GM10266 (cell line): ENCODE results near the gene SSNA1.
A peak's percentile ranks its signal among the peaks of the same experiment; 100 is the strongest.

Experiments
- DNase-seq: peaks from one replicate; pipeline ENCODE4 v3.0.0; 2012; ENCODE audit errors: extremely low spot score
- CTCF ChIP-seq: IDR thresholded peaks from 2 replicates; pipeline ENCODE4 v1.5.1; 2012; ENCODE audit warnings: mild to moderate bottlenecking, low read depth; ENCODE audit not compliant: control insufficient read depth, insufficient read depth; ENCODE audit errors: missing control alignments

The SSNA1 gene

GRCh38 chr9:137167277-137167746 is 21.2 kb upstream of the SSNA1 start:
- DNase-seq: no peak
- TF ChIP-seq CTCF: no peak

GRCh38 chr9:137167747-137168572 is 20.5 kb upstream of the SSNA1 start:
- no peak for TF ChIP-seq CTCF
- peak; percentile 75 for DNase-seq

- no peak for TF ChIP-seq CTCF
- DNase-seq: no peak
These were observed 19.9 kb upstream of the SSNA1 start for GRCh38 chr9:137168573-137168903.

- DNase-seq: peak; percentile 82
- no peak for TF ChIP-seq CTCF
These were observed 19.3 kb upstream of the SSNA1 start for GRCh38 chr9:137168904-137169856.

- no peak for DNase-seq
- TF ChIP-seq CTCF: no peak
These were observed 18.5 kb upstream of the SSNA1 start, which contains the start of gene LRRC26 for GRCh38 chr9:137169896-137170358. Gene LRRC26, minus strand, starts transcription at chr9:137170051. Its CDS starts 108 bp downstream, at chr9:137169943.

GRCh38 chr9:137170486-137171148 is 17.9 kb upstream of the SSNA1 start:
- TF ChIP-seq CTCF: no peak
- DNase-seq: no peak
